Neural cell (in vitro differentiated cells): ENCODE data around the gene SPDYE16.
"Not testable (repeated sequence)": the region's sequence is repeated elsewhere in the genome, so short reads cannot be mapped to it uniquely, and the experiment has no call there.

Experiments used
- EZH2 ChIP-seq: fragments of 200-600, 300-800 bp; shearing (Covaris generic), sonication (generic); IDR thresholded peaks from 2 replicates; pipeline ENCODE4 v1.6.1; 2014; ENCODE audit warnings: antibody characterized with exemption, low read length, borderline replicate concordance, mild to moderate bottlenecking; ENCODE audit not compliant: insufficient read depth, poor library complexity, severe bottlenecking
- POLR2AphosphoS5 ChIP-seq: IDR thresholded peaks from 2 replicates; pipeline ENCODE4 v1.6.1; 2012
- RAD21 ChIP-seq: fragments of 450-650 bp; conservative IDR thresholded peaks from 2 replicates; pipeline ENCODE4 v1.6.1; 2014; ENCODE audit warnings: antibody characterized with exemption, mild to moderate bottlenecking, moderate library complexity
- SMC3 ChIP-seq: fragments of 450-650 bp; conservative IDR thresholded peaks from 2 replicates; pipeline ENCODE4 v1.6.1; 2014; ENCODE audit warnings: antibody characterized with exemption, mild to moderate bottlenecking, moderate library complexity; ENCODE audit not compliant: poor library complexity
- TAF1 ChIP-seq: IDR thresholded peaks from 2 replicates; pipeline ENCODE4 v1.6.1; 2012; ENCODE audit warnings: low read depth
- TF ChIP-seq, protein P1 (sequence below): fragments of 450-650 bp; IDR thresholded peaks from 2 replicates; pipeline ENCODE4 v1.5.1; 2014; ENCODE audit warnings: antibody characterized with exemption, mild to moderate bottlenecking, moderate library complexity; ENCODE audit not compliant: poor library complexity, severe bottlenecking
- TF ChIP-seq, protein P2 (sequence below): IDR thresholded peaks from 2 replicates; pipeline ENCODE4 v1.6.1; 2012; ENCODE audit warnings: borderline replicate concordance

DNA sequence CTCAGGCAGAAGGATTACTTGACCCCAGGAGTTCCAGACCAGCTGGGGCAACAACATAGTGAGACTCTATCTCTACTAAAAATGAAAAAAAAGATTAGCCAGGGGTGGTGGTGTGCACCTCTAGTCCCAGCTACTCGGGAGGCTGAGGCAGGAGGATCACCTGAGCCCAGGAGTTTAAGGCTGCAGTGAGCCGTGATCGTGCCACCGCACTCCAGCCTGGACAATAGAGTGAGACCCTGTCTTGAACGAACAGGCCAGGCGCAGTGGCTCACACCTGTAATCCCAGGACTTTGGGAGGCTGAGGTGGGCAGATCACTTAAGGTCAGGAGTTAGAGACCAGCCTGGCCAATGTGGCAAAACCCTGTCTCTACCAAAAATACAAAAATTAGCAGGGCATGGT lies 26.2 kb downstream of the SPDYE16 start:
- not testable (repeated sequence) for TF ChIP-seq POLR2AphosphoS5, EZH2, SMC3, TAF1, RAD21
- TF ChIP-seq, protein P1, sequence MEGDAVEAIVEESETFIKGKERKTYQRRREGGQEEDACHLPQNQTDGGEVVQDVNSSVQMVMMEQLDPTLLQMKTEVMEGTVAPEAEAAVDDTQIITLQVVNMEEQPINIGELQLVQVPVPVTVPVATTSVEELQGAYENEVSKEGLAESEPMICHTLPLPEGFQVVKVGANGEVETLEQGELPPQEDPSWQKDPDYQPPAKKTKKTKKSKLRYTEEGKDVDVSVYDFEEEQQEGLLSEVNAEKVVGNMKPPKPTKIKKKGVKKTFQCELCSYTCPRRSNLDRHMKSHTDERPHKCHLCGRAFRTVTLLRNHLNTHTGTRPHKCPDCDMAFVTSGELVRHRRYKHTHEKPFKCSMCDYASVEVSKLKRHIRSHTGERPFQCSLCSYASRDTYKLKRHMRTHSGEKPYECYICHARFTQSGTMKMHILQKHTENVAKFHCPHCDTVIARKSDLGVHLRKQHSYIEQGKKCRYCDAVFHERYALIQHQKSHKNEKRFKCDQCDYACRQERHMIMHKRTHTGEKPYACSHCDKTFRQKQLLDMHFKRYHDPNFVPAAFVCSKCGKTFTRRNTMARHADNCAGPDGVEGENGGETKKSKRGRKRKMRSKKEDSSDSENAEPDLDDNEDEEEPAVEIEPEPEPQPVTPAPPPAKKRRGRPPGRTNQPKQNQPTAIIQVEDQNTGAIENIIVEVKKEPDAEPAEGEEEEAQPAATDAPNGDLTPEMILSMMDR, result not testable (repeated sequence)
- TF ChIP-seq, protein P2, sequence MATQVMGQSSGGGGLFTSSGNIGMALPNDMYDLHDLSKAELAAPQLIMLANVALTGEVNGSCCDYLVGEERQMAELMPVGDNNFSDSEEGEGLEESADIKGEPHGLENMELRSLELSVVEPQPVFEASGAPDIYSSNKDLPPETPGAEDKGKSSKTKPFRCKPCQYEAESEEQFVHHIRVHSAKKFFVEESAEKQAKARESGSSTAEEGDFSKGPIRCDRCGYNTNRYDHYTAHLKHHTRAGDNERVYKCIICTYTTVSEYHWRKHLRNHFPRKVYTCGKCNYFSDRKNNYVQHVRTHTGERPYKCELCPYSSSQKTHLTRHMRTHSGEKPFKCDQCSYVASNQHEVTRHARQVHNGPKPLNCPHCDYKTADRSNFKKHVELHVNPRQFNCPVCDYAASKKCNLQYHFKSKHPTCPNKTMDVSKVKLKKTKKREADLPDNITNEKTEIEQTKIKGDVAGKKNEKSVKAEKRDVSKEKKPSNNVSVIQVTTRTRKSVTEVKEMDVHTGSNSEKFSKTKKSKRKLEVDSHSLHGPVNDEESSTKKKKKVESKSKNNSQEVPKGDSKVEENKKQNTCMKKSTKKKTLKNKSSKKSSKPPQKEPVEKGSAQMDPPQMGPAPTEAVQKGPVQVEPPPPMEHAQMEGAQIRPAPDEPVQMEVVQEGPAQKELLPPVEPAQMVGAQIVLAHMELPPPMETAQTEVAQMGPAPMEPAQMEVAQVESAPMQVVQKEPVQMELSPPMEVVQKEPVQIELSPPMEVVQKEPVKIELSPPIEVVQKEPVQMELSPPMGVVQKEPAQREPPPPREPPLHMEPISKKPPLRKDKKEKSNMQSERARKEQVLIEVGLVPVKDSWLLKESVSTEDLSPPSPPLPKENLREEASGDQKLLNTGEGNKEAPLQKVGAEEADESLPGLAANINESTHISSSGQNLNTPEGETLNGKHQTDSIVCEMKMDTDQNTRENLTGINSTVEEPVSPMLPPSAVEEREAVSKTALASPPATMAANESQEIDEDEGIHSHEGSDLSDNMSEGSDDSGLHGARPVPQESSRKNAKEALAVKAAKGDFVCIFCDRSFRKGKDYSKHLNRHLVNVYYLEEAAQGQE, result not testable (repeated sequence)
